Panc1 (cell line): ENCODE data around the gene NTM.

ENCODE experiments used
- CTCF ChIP-seq: fragments of 450-650 bp; IDR thresholded peaks from 2 replicates; pipeline ENCODE4 v1.5.1; 2017; ENCODE audit warnings: mild to moderate bottlenecking
- POLR2AphosphoS5 ChIP-seq: IDR thresholded peaks from 2 replicates; pipeline ENCODE4 v1.6.1; 2012; ENCODE audit warnings: mild to moderate bottlenecking, low read depth, low read length, moderate library complexity
- REST ChIP-seq, 2 experiments: IDR thresholded peaks; 2 replicates each; pipeline ENCODE4 v1.6.1; 2011 to 2012; ENCODE audit warnings: low read depth in 2 of 2, control low read depth in 1 of 2, low read length in 1 of 2, mild to moderate bottlenecking in 1 of 2, moderate library complexity in 1 of 2; ENCODE audit not compliant: insufficient read depth in 1 of 2

GRCh38 chr11:132140056-132140455 lies 769.6 kb downstream of the NTM start:
- TF ChIP-seq CTCF (peak; percentile 42), REST (IDR thresholded peaks at IDR 0.05; ENCODE audit: insufficient read depth in 1 of 2, low read depth in 2 of 2, low read length in 1 of 2) (no peak), POLR2AphosphoS5 (no peak)
